ENCODE results near the gene SH2D3A.
"Not testable (repeated sequence)": the region's sequence is repeated elsewhere in the genome, so short reads cannot be mapped to it uniquely, and the experiment has no call there.

Gene SH2D3A

GRCh38 chr19:6721773-6722172, 45.5 kb downstream of the SH2D3A start:
- no peak for DNase-seq (ENCODE audit: low read depth in 2 of 2)

GRCh38 chr19:6721138-6721474, 46.1 kb downstream of the SH2D3A start:
- no peak for DNase-seq (ENCODE audit: low read depth in 2 of 2)

DNA sequence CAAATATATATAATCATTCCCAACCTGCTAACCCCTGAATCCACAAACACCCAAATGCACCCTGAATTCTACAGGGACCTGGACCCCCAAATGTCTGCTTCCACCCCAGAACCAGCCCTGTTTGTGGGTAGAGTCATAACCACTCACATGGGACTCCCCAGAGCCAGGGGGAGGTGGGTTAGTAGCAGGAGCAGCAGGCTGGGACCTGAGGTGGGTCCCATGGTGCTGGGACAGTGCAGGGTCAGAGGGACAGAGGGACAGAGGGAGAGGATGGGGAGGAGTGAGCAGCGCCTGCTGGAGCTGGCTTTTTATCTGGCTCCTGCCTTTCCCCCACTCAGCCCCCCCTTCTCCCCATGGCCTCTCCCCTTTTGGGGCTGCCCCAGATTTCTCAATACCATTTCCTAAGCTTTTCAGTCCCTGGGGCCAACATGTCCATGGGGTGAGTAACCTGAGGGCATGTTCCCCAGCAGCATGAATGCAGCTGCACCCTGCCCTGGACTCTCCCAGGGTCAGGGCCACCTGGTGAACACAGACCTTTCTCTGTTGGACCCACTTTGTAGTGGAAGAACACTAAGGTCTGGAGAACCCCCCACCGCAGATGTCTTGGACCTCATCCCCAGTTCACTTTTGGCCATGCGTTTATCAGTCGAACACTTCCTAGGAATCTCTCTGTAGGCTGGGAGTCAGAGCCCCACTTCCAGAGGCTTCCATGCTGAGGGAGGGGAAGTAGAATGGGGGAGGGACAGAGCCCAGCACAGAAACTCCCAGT, 46.7 kb downstream of the SH2D3A start, which contains the start of gene C3:
TSS of gene C3 (minus strand) at position 282 of the 769 bp plus-strand sequence. CDS start at position 221, 61 bp downstream.
- no peak for DNase-seq (ENCODE audit: low read depth in 2 of 2)

DNA sequence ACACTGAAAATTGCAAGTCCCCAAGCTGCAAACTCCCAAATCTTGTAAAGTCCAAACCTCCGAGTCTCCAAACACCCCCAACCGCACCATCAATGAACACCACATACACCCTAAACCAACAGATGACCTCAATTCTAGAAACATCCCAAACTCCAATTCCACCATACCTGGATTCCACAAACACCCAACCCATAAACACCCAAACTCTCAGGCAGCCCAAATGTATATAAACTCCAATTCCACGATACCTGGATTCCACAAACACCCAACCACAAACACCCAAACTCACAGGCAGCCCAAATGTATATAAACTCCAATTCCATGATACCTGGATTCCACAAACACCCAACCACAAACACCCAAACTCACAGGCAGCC, 47.3 kb downstream of the SH2D3A start:
- DNase-seq (ENCODE audit: low read depth in 2 of 2): no peak

- DNase-seq (ENCODE audit: low read depth in 2 of 2): no peak
Measured at GRCh38 chr19:6719540-6719861, 47.7 kb downstream of the SH2D3A start.

- DNase-seq (ENCODE audit: low read depth in 2 of 2): no peak
Measured at GRCh38 chr19:6718741-6719539, 48.3 kb downstream of the SH2D3A start.

DNA sequence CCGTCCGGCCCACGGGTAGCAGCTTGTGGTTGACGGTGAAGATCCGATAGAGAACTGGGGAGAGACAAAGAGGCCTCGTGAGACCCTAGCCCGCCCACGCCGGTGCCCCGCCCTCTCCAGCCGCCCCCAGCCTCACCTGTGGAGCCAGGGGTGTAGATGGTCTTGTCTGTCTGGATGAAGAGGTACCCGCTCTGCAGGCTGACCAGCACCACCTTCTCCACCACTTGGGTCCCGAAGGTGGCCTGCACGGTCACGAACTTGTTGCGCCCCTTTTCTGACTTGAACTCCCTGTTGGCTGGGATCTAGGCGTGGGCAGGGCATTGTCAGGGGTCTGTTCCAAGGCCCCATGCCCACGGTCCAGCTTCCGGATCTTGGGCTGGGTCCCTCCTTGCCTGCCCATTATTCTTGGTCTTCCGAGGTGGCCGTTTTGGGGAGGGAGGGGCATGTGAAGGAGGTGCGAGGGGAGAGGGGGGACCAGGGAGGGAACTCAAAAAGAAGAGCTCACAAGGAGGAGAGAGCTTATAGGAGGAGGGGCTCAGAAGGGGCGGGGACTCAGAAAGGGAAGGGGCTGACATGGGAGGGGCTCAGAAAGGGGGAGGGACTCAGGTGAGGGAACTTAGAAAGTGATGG, 49.0 kb downstream of the SH2D3A start:
- no peak for DNase-seq (ENCODE audit: low read depth in 2 of 2)

GRCh38 chr19:6717441-6717971, 49.7 kb downstream of the SH2D3A start:
- DNase-seq (ENCODE audit: low read depth in 2 of 2): no peak

DNA sequence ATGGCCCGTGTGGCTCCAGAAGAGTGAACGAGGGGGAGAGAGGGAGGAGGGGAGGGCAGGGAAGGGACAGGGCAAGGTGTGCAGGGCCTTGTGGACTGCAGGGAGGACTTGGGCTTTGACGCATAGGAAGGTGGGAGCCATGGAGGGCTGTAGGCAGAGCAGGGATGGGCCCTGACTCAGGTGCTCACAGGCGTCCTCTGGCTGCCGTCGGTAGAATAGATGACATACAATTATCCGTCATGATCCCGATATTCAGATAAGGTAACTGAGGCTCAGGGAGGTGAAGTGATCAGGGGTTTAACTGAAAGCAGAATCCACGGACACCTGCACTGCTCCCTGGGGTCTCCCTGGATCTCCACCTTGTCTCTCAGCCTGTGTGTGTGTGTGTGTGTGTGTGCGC, 50.2 kb downstream of the SH2D3A start:
- DNase-seq (ENCODE audit: low read depth in 2 of 2): no peak

GRCh38 chr19:6716610-6716970, 50.6 kb downstream of the SH2D3A start:
- no peak for DNase-seq (ENCODE audit: low read depth in 2 of 2)

DNA sequence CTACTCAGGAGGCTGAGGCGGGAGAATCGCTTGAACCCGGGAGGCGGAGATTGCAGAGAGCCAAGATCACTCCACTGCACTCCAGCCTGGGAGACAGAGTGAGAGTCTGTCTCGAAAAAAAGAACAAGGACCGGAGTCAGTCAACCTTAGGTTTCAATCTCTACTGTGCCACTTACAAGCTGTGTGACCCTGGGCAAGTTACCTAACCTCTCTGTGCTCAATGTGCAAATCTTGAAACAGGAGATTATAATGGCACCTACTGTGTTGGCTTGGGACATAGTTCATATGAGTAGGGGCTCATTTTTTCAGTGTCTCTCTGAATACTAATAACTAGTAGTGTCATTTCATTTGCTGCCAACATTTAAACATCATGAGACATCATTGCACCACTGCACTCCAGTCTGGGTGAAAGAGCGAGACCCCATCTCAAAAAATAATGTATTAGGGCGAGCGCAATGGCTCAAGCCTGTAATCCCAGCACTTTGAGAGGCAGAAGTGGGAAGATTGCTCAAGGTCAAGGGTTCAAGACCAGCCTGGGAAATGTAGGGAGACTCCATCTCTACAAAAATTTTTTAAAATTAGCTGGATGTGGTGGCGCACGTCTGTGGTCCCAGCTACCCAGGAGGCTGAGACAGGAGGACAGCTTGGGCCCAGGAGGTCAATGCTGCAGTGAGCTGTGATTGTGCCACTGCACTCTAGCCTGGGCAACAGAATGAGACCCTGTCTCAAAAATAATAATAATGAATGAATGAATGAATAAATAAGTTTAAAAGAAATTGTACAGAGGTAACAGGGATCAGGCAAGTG, 52.3 kb downstream of the SH2D3A start:
- DNase-seq (ENCODE audit: low read depth in 2 of 2): no peak

DNA sequence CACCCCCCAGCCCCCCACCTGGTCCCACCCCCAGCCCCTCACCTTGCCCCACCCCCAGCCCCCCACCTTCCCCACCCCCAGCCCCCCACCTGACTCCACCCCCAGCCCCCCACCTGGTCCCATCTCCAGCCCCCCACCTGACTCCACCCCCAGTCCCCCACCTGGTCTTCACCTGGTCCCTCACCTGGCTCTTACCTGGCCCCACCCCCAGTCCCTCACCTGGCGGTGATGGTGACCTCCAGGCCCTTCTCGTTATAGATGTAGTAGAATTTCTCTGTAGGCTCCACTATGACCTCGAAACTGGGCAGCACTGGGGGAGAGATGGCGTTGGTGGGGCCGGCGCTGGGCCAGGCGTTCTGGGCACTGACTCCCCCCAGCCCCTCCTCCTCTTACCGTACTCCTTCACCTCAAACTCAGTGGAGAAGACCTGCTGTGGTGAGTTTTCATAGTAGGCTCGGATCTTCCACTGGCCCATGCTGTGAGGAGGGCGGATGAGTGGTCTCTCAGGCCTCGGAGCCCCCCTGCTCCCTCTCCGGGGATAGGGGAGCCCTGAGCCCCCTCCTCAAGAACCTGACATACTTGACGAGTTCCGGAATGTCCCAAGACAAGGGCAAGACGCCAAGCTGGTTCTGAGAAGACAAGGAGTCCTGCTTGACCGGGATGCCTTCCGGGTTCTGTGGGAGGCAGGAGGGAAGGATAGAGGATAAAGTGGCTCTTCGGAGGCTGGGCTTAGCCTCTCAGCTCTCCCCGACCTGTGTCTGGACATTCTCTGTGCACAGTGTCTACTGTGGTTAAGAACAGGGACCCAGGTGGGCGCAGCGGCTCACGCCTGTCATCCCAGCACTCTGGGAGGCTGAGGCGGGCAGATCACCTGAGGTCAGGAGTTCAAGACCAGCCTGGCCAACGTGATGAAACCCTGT, 53.2 kb downstream of the SH2D3A start:
- no peak for DNase-seq (ENCODE audit: low read depth in 2 of 2)

- no peak for DNase-seq (ENCODE audit: low read depth in 2 of 2)
Measured at GRCh38 chr19:6712692-6713670, 54.3 kb downstream of the SH2D3A start.

DNA sequence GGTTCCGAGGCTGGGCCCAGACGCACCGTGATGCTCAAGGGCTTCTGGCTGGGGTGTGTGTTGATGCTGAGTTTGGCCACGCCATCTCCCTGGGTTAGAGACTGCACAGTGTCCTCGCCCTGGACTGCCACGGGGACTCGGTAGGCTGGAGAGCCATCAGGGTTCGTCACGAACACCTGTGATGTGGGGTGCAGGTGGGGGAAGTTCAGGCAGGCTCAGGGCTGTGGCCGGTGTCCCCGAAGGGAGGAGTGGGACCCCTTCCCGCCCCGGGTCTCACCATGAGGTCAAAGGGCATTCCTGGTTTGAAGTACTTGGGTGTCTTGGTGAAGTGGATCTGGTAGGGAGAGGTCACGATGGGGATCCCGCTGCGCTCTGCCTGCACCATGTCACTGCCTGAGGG, 55.0 kb downstream of the SH2D3A start:
- no peak for DNase-seq (ENCODE audit: low read depth in 2 of 2)

- DNase-seq (ENCODE audit: low read depth in 2 of 2): no peak
Measured at GRCh38 chr19:6711605-6712004, 55.6 kb downstream of the SH2D3A start.

GRCh38 chr19:6711078-6711361, 56.2 kb downstream of the SH2D3A start:
- DNase-seq (ENCODE audit: low read depth in 2 of 2): no peak

GRCh38 chr19:6710273-6711077, 56.8 kb downstream of the SH2D3A start:
- no peak for DNase-seq (ENCODE audit: low read depth in 2 of 2)

DNA sequence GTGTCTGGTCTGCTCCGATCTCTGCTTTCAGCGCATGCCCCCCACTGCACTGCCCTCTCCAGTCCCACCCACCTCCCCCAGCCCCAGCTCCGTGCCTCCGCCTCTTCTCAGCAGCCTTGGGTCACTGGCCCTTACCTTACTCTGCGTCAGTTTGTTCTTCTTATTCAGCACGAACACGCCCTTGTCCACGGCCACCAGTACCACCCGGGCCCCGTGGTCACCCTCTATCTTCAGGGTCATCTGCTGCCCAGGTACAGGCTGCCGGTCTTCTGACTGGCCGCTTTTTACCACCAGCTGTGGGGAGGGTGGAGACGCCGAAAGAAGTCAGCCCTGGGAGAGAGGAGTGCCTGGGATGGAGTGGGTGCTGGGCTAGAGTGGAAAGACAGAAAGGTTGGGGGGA, 57.7 kb downstream of the SH2D3A start:
- no peak for DNase-seq (ENCODE audit: low read depth in 2 of 2)

DNA sequence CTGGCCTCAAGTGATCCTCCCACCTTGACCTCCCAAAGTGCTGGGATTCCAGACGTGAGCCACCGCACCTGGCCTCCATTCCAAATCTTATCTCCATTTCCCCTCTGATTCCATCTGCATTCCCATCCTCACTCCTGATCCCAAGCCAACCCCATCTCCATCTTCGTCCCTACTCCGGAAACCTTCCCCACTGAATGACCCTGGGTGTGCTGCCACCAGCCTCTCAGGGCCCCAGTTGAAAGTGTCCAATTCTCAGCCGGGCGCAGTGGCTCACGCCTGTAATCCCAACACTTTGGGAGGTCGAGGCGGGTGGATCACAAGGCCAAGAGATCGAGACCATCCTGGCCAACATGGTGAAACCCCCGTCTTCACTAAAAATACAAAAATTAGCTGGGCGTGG, 58.3 kb downstream of the SH2D3A start:
- not testable (repeated sequence) for DNase-seq (ENCODE audit: low read depth in 2 of 2)
